Measurements from ENCODE around the gene WARS2. TPM values are rescaled to one million over a fixed set of nuclear protein-coding genes. Genes with fewer than 3 reads are reported as not detected.

Gene WARS2
- total and polyA plus RNA-seq, 3 donors from 2014 or later: 16.8 to 28.2 (median 20.2) TPM

GRCh38 chr1:119112244-119112643 lies 28.2 kb downstream of the WARS2 start:
- Histone ChIP-seq H3K36me3 (ENCODE audit: low read depth, missing control alignments) (no peaks in the 10 kb centered on the region), H3K27ac (no peak overlapping the region), H3K4me1 (no peaks in the 10 kb centered on the region), H3K9me3 (no peaks in the 10 kb centered on the region), H3K27me3 (no peaks in the 10 kb centered on the region), H3K4me3 (no peak overlapping the region)
- WGBS, 2 donors: 94% methylated on average over 3 of the region's 3 CpGs
- TF ChIP-seq POLR2A (IDR thresholded peaks at IDR 0.05) (no peak), CTCF (IDR thresholded peaks at IDR 0.05) (no peak)
- no peak for DNase-seq
- intact Hi-C loops (cut with DNase I; ENCODE audit: low total_unique reads): no loop called here

GRCh38 chr1:119108988-119109387 lies 31.5 kb downstream of the WARS2 start:
- TF ChIP-seq CTCF (IDR thresholded peaks at IDR 0.05) (no peak), POLR2A (IDR thresholded peaks at IDR 0.05) (no peak)
- Histone ChIP-seq H3K27ac (no peak overlapping the region), H3K9me3 (no peaks in the 10 kb centered on the region), H3K36me3 (ENCODE audit: low read depth, missing control alignments) (no peaks in the 10 kb centered on the region), H3K4me3 (no peak overlapping the region), H3K27me3 (no peaks in the 10 kb centered on the region), H3K4me1 (no peaks in the 10 kb centered on the region)
- intact Hi-C loops (cut with DNase I; ENCODE audit: low total_unique reads): no loop called here
- 44 to 57% methylated on average over 1 of the region's 1 CpG for WGBS, 2 donors
- DNase-seq: no peak

GRCh38 chr1:119103764-119104163 lies 36.7 kb downstream of the WARS2 start:
- Histone ChIP-seq H3K27ac (no peak overlapping the region), H3K9me3 (no peaks in the 10 kb centered on the region), H3K36me3 (ENCODE audit: low read depth, missing control alignments) (no peaks in the 10 kb centered on the region), H3K27me3 (no peaks in the 10 kb centered on the region), H3K4me1 (no peaks in the 10 kb centered on the region), H3K4me3 (no peak overlapping the region)
- 91 to 92% methylated on average over 1 of the region's 1 CpG for WGBS, 2 donors
- intact Hi-C loops (cut with DNase I; ENCODE audit: low total_unique reads): no loop called here
- TF ChIP-seq CTCF (IDR thresholded peaks at IDR 0.05): no peak
- TF ChIP-seq POLR2A (IDR thresholded peaks at IDR 0.05): no peak
- no peak for DNase-seq

GRCh38 chr1:119102051-119102450 lies 38.4 kb downstream of the WARS2 start:
- no peaks in the 10 kb centered on the region for H3K36me3 ChIP-seq (ENCODE audit: low read depth, missing control alignments)
- WGBS, 2 donors: 53 to 66% methylated on average over 7 of the region's 7 CpGs
- no peaks in the 10 kb centered on the region for H3K27me3 ChIP-seq
- DNase-seq: no peak
- peak overlapping the region; percentile 29 to 86 for H3K27ac ChIP-seq
- intact Hi-C loops (cut with DNase I; ENCODE audit: low total_unique reads): no loop called here
- no peak overlapping the region for H3K4me3 ChIP-seq
- H3K9me3 ChIP-seq: no peaks in the 10 kb centered on the region
- no peaks in the 10 kb centered on the region for H3K4me1 ChIP-seq
- TF ChIP-seq POLR2A (IDR thresholded peaks at IDR 0.05) (no peak), CTCF (IDR thresholded peaks at IDR 0.05) (no peak)

GRCh38 chr1:119101563-119101962 lies 38.9 kb downstream of the WARS2 start:
- Histone ChIP-seq H3K27me3 (no peaks in the 10 kb centered on the region), H3K4me1 (no peaks in the 10 kb centered on the region), H3K36me3 (ENCODE audit: low read depth, missing control alignments) (no peaks in the 10 kb centered on the region), H3K27ac (peak overlapping the region; percentile 35 to 86), H3K4me3 (no peak overlapping the region), H3K9me3 (no peaks in the 10 kb centered on the region)
- peak; percentile 46 for DNase-seq
- TF ChIP-seq CTCF (IDR thresholded peaks at IDR 0.05): no peak
- no peak for TF ChIP-seq POLR2A (IDR thresholded peaks at IDR 0.05)
- intact Hi-C loops (cut with DNase I; ENCODE audit: low total_unique reads): no loop called here
- WGBS, 2 donors: 48 to 61% methylated on average over 1 of the region's 1 CpG

Data from testis (tissue), 3 donors.